IPS-11a (cell line): ENCODE data around the gene SLC35F3.
A peak's percentile ranks its signal among the peaks of the same experiment; 100 is the strongest.
"Not testable (repeated sequence)": the region's sequence is repeated elsewhere in the genome, so short reads cannot be mapped to it uniquely, and the experiment has no call there.

Experiments
- H3K4me3 ChIP-seq: one replicate; pipeline ENCODE4 v1.5.1; 2013; ENCODE audit warnings: low read depth, low read length, control low read depth

SLC35F3 gene

DNA sequence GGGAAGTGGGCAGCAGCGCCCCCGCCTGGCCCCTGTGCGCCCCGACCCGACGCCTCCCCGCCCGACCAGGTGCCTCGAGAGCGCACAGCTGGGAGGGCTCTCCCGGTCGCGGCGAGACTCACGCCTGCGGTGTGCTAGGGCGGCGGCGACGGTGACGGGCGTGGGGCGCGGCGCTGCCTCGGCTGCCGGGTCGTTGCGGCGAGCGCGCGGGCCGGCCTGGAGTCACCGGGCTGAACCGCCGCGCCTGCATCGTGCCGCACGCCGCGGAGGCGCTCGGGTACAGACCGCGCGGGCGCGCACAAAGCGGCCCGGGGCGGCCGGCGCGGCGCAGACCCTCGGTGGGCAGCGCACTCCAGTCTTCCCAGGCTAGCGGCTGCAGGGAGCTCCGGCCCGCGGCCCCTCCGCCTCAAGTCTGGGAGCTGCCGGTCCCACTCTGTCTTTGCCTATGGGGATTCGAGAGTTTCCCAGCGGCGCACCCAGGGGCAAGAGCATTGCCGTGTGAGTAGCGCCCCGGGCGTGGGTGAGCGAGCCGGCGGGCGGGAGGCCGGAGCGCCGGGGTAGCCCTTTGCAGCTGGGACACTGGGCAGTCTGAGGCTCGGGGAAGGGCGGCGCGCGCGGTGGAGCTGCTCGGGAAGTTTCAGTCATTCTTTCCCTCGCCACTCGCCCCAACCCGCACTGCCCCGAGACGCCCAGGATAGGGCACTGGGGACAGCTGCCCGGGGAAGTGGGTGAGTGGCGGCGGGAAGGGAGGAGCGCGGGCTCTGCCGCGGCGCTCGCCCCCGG is at the start of gene SLC35F3:
Gene SLC35F3 (plus strand): TSS at position 44 of the 783 bp plus-strand sequence.
- H3K4me3 ChIP-seq: peak within 1 kb of the TSS; percentile 45

DNA sequence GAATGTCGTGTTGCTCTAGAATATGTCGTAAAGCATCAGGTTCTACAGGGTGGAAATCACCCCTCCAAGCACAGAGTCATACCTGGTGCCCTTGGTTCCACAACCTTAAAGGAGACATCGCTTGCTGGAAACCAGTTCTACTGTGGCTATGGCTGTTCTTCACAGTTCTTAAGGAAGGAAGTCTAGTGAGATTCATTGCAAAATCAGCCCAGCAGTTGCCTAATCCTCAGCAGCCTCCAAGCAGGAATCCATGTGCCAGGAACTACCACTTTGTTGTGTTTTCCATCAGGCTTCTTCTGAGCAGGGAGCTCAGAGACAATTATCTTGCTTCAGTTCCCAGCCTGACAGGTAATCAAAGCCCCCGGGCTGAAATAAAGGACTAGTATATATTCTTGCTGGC is 45.0 kb upstream of the SLC35F3 start:
- no peak overlapping the region for H3K4me3 ChIP-seq

DNA sequence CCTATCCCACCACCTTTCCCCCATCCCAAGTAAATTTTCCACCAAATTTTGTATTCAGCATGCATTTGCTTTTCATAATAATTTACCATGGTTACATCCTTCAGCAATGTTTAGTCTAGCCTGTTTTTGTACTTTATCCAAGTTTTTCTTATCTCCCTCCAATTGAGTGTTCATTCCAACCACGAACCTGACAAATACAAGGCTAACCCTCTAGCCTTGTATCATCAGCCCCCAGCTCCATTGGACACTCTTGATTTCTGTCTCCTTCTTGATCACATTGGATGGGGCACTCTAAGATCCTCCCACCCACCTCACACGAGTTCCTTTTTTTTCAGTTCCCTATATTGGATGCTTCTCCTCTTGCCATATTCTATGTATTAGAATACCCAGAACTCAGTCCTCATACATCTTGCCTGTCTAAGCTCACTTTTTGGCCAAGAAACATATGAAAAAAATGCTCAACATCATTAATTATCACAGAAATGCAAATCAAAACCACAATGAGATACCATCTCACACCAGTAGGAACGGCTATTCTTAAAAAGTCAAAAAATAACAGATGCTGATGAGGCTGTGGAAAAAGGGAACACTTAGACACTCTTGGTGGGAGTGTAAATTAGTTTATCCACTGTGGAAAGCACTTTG is 40.5 kb upstream of the SLC35F3 start:
- no peak overlapping the region for H3K4me3 ChIP-seq

DNA sequence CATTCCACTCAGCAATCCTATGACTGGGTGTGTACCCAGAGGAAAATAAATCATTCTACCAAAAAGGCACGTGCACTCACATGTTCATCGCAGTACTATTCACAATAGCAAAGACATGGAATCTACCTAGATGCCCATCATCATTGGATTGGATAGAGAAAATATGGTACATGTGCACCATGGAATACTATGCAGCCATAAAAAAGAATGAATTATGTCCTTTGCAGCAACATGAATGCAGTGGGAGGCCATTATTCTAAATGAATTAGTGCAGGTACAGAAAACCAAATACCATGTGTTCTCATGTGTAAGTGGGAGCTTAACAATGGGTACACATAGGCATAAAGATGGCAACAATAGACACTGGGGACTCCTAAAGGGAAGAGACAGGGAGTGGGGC is 39.9 kb upstream of the SLC35F3 start:
- no peak overlapping the region for H3K4me3 ChIP-seq

DNA sequence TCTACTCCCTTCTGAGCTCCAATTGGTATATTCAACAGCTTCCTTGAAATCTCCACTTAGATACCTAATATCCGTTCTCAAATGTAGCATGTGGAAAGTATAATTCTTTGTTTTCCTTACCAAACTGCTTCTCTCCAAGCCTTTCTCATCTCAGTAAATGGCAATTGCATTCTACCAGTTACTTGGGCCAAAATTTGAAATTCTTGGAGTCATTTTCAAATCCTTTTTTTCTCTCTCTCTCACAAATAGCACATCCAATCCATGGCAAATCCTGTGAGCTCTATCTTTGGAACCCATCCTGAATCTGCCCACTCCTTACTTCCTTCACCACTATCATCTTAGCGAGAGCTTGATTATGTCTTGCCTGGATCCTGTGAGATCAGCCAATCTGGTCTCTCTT is 39.3 kb upstream of the SLC35F3 start:
- H3K4me3 ChIP-seq: no peak overlapping the region

DNA sequence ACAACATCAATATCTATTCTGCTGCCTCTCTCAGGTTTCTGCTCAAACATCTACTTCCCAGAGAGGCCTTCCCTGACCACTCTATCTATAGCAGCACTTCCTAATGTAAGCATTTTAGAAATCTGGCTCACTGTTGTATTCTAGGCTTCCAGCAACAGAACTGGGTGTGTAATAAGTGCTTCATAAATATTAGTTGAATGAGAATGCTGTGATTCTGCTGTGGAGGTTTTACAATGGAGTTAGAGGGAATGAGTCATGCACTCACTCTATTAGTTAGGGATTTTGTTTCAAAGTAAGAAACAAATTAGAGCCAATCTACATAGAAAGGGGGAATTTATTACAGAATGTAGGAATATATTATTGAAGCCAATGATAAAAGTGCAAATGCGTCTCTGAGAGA is 38.6 kb upstream of the SLC35F3 start:
- H3K4me3 ChIP-seq: no peak overlapping the region

DNA sequence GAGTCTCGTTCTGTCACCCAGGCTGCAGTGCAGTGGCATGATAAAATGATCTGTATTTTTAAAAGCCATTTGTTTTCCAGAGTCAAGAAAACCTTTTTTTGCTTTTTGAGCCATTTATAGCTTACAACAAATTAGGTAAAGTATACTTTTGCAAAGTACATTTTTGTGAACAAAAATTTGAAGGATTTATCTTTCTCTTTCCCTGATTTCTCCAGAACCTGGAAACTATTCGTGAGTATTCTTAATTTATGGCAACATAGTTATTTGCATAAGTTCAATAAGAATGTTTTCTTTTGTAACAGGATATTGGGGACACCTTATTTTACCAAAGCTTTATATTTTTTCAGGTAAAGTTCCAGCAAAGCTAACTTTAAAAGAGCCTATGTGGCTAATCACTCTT is 37.4 kb upstream of the SLC35F3 start:
- H3K4me3 ChIP-seq: no peak overlapping the region

DNA sequence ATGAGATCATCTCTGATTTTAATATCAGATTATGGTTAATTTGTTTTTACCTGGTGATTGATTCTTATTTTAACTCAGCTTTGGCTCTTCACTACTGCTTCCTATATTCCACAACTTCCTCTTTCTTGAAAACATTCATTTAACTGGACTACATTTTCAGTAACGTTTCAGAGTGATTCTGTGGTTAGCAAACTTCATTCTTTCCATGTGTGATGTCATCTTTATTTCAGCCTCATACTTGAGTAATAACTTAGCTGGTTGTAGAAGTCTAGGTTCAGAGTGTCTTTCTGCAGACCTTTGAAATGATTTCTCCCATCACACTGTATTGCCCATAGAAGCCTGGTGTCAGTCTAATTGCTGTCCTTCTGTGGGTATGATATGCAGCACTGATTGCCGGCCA is 36.0 kb upstream of the SLC35F3 start:
- H3K4me3 ChIP-seq: no peak overlapping the region

DNA sequence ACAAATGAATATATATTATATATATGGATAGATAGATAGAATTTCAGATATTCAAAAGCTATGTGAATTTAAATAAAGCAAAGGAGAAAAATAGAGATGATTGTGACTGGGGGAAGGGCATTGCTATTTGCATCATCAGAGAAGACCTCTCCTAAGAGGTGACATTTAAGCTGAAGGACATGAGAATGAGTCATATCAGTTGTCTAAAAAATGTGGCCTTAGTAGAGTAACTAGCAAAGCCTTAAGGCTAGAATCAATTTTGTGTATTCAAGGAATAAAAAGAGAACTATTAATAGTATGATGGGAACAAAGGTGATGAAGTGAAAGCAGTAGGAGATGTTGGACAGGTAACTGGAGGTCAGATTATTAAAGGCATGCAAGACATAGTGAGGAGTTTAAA is 34.8 kb upstream of the SLC35F3 start:
- H3K4me3 ChIP-seq: no peak overlapping the region

DNA sequence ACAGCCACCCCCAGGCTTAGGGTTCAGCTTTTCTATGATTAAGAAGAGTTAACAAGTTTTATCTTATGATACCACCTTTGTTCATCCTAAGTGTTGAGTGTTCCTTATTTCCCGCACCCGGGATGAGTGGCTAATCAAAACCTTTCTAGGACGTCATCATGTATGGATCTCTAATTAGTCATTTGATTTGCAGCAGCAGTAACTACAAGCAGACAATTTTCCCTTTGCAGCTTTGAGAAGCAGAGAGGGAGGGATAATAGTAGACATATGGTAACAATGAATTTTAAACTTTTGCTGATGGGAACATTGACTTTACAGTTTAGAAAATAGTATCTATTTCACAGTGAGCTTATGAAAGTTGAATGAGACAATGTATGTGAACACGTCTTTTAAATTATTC is 30.8 kb upstream of the SLC35F3 start:
- no peak overlapping the region for H3K4me3 ChIP-seq

DNA sequence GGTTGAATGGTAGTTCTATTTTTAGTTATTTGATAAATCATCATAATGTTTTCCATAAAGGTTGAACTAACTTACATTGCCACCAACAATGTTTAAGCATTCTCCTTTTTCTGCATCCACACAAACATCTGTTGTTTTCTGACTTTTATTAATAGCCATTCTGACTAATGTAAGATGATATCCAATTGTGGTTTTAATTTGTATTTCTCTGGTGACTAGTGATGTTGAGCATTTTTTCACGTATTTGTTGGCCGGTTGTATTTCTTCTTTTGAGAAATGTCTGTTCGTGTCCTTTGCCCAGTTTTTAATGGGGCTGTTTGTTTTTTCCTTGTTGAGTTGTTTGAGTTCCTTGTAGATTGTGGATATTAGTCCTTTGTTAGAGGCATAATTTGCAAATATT is 24.6 kb upstream of the SLC35F3 start:
- no peak overlapping the region for H3K4me3 ChIP-seq

DNA sequence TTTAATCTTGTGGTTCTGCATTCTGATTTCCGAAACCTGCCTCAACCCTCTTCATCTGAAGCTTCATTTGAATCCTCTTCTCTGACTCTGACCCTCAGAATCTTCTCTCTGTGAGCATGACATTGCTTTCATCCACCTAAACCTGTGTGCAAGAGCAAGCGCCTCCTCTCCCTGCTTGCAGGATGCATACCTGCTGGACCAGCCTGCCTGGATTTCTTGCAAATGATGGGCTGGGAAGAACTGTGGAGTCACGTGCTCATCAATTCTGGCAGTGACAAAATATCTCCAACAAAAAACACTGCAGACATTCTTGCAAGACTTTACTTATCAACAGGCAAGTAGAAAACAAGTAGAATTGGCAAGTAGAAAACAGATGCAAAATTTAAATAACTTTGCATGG is 20.8 kb upstream of the SLC35F3 start:
- H3K4me3 ChIP-seq: no peak overlapping the region

DNA sequence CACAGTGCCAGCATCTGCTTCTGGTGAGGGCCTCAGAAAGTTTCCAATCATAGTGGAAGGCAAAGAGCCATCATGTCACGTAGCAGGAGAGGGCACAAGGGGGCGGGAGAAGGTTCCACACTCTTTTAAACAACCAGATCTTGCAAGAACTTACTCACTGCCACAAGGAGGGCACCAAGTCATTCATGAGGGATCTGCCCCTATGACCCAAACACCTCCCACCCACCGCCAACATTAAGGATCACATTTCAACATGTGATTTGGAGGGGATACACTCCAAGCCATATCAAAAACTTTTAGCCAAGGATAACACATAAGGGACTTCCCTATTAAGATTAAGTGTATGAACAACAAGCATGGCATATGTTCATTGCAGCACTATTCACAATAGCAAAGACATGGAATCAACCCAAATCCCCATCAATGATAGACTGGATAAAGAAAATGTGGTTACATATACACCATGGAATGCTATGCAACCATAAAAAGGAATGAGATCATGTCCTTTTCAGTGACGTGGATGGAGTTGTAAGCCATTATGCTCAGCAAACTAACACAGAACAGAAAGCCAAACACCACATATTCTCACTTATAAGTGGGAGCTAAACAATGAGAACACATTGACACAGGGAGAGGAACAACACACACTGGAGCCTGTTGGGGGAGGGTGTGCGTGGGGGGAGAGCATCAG is 19.9 kb upstream of the SLC35F3 start:
- no peak overlapping the region for H3K4me3 ChIP-seq

DNA sequence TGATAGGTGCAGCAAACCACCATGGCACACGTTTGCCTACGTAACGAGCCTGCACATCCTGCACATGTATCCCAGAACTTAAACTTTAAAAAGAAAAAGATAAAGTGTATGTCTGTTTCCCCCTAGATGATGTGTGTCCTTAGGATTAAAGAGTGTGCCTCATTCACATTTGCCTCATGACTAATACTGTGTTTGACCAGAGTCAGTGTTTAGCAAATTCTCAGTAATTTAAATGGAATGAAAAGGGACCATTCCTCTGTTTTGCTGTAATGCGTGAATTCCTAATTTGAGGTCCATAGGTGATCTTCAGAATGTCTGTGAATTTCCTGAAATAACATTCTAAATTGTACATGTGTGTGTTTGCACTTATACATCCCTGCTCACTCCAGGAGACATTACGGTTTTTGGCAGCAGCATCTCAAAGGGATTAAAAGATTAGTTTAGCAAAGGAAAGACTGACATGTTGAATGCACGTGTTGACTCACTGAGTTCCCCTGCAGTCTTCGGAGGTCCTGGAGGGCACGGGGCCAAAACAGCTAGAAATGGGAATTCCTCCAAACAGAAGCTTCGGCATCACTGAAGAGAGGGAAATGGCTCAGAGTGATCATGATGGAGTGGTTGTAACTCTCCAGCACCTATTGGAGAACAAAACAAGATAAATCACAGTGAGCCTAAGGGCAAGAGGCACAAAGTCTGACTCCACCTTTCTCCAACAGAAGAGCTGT is 19.1 kb upstream of the SLC35F3 start:
- no peak overlapping the region for H3K4me3 ChIP-seq

DNA sequence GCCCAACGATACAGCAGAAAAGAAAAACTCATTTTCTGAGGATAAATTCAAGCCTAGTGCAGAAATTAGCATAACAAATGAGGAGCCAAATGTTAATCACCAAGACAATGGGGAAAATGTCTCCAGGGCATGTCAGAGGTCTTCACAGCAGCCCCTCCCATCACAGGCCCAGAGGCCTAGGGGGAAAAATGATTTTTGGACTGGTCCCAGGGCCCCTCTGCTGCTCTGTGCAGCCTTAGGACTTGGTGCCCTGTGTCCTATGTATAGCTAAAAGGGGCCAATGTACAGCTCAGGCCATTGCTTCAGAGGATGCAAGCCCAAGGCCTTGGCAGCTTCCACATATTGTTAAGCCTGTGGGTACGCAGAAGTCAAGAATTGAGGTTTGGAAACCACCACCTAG is 13.3 kb upstream of the SLC35F3 start:
- H3K4me3 ChIP-seq: not testable (repeated sequence)

DNA sequence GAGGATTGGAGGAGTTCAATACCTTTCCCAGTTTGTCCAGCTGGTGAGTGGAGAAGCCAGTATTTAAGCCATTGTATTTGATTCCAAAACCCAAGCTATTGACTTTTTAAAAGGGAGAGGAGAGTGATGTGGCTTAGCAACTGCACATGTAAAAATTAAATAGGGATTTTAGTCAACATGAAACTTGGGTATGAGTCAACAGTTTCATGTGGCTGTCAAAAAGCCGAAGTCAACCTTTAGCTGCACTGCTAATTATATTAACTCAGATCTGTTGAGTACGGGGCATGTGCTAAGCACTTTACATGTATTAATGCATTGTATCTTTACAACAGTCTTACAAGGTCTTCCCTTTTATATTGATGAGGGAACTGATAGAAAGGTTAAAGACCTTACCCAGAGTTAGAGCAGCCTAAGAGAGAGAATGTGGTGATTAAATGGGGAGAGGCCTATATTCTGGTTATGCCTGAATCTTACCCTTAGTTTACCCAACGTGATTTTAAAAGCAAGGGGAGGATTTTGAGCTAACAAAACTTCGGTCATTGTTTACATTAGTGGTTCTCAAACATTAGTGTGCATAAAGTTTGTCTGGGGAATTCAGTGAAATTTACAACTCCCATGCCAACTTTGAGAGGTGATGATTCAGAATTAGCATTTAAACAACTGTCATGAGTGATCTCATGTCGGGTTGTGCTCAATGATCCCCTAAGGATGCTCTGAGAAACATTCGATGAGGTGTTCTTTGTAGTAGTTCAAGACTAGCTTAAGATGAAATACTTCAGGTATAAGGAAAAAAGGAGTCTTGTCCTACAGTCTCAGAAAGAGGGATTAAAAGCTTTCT is 6.9 kb upstream of the SLC35F3 start:
- no peak overlapping the region for H3K4me3 ChIP-seq

DNA sequence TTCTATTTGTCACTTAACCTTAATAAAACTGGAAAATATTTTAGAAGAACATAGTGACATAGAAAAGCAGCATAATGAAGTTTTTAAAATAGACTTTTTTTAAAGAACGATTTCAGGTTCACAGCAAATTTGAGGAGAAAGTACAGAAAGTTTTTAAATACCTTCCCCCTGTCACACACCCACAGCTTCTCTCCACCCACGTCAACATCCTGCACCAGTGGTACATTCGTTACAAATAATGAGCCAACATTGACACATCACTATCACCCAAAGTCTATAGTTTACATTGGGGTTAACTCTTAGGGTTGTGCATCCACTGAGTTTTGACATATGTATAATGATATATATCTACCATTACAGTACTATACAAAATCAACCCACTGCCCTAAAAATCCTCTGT is 3.0 kb upstream of the SLC35F3 start:
- H3K4me3 ChIP-seq: no peak overlapping the region

DNA sequence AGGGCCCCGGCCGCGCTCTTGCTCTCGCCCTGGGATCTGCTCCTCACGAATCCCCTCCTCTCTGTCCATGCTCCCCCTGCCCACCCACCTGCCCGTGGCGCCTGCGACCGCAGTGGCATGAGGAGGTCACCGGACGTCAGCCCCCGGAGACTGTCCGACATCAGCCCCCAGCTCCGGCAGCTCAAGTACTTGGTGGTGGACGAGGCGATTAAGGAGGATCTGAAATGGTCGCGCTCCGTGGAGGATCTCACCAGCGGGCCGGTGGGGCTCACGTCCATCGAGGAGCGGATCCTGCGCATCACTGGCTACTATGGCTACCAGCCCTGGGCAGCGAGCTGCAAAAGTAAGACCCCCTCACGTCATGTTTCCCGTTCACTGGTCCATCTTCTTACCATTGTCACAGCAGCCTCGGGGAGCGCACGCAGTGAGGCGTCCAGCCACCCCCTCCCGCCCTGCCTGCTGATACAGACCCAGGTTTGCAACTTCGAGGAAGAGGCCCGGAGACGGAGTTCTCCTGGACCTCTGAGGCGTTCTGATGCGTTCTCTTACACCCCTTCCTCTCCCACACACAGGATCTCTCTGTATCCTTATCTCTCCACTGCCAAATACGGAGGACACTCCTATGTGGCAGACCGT is 1.1 kb downstream of the SLC35F3 start:
- peak overlapping the region; percentile 45 for H3K4me3 ChIP-seq

DNA sequence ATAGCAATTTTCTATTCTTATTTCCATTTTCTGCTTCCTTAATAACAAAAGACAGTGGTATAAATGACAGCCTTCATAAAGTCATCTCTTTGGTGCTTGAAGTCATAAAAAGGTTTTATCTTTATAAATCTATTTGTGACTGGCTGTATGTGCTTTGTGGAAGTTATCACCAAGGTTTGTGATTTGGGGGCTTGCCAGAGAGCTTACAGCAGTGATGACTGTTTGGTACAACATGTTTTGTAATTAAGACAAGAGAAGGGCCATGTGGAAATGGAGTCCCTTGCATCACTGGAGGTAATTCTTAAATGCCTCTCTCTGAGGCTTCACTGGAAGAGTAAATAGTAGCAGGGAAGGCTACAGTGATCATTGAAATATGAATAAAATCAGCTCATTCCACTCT is 2.7 kb downstream of the SLC35F3 start:
- no peak overlapping the region for H3K4me3 ChIP-seq

DNA sequence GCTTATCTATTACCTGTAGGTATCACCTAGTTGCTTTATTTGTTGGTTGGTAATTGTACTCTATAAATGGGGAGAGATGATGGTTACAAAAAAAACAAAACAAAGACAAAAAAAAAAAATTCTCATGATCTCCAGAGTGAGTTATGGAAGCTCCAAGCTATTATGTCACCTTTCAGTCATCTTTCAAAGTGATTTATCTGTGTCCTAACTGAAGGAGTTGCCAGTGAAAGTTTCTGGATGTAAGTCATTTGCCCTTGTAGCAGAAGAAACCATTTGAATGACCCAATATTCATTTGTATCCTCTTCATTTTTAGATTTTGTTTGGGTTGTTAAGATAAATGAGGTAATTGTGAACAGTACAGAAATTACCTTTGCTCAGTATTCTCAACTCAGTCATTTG is 3.6 kb downstream of the SLC35F3 start:
- no peak overlapping the region for H3K4me3 ChIP-seq
